GM19438 (cell line): ENCODE data around the gene CUL4A.

Source experiments
- ATAC-seq: cut with Tn5 transposase; IDR thresholded peaks from one replicate; pipeline ENCODE4 v1.9.1; 2021; ENCODE audit warnings: low read depth; ENCODE audit not compliant: unreplicated experiment

CUL4A gene

DNA sequence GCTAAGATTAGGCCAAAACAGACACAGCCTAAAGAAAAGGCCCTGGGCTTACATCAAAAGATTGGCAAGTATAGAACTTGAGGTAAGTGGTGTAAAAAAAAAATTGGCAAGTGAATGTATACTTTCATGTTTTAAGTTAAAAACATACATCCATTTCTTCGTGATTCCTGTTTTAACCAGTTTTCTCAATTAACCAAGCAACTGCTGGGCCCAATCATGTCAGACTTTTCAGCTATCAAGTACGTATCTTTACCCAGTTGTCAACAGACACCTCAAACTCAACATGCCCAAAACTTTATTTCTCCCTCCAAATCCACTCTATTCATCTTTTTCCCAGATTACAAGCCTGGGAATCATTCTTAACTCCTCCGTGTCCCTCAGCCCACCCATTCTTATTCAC lies 2.0 kb upstream of the CUL4A start:
- no peak for ATAC-seq

DNA sequence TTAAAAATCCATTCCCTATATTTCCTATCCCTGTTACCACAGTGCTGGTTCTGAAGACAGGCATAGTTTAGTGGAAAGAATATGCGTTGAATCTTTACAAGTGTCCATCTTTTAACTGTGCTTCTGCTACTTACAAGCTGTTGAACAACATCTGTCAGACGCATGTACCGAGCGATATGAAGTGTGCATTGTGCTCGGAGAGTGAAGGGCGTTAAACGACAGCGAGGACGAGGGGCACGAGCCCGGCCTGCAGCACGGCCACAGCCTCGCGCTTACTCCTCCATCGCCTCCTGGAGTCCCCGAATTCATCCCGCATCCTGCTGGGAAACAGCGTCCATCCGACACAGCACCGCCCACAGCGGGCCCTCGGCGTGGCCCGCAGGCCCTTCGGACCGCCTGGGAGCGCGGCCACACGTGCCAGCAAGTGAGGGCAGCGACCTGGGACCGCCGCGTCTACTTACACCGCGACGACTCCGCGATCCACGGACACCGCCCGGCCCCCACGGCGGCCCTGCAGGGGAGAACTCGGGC lies 1.5 kb upstream of the CUL4A start:
- ATAC-seq: peak; percentile 8

DNA sequence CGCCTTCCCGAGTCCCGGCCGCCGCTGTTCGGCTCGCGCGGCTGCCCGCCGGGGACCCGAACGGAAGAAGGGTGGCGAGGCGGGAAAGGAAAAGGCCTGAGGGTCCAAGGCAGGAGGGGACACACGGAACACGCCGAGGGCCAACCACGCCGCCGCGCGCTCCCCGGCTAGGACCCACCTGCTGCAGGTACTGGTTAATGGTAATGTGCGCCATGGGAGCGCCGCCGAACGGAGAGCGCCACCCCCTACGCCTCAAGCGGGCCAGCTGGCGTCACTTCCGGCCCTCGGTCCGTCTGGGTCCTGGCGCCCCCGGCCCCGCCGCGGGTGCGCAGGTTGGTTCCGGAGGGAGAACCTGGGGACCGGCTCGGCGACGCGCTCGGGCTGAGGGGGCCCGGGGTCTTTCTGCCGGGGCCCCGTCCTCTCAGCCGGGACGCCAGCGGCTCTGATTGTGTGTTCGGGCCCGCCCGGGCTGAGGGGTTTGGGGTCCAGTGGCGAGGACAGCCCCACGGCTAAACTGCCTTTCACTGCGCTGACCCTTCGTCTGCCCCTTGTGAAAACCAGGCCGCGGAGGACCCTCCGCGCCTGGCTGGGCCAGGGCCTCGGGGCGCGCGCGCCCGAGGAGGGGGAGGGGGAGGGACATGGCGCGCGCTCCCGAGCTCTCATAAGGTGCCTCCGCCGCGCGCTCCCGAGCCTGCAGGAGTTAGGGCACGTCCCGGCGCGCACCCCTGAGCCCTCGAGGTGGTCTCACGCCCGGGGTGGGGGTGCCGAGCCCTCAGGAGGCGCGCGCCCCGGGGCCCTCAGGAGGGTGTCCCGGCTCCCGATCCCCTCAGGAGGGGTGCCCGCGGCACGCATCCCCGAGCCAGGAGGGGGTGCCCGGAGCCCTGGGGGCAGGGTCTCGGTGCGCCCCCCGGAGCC lies 735 bp upstream of the CUL4A start, which contains the start of gene PCID2:
Gene PCID2, minus strand, starts transcription at position 249 of the 915 bp plus-strand sequence. Its CDS starts 35 bp downstream, at position 214.
- peak; percentile 71 for ATAC-seq

DNA sequence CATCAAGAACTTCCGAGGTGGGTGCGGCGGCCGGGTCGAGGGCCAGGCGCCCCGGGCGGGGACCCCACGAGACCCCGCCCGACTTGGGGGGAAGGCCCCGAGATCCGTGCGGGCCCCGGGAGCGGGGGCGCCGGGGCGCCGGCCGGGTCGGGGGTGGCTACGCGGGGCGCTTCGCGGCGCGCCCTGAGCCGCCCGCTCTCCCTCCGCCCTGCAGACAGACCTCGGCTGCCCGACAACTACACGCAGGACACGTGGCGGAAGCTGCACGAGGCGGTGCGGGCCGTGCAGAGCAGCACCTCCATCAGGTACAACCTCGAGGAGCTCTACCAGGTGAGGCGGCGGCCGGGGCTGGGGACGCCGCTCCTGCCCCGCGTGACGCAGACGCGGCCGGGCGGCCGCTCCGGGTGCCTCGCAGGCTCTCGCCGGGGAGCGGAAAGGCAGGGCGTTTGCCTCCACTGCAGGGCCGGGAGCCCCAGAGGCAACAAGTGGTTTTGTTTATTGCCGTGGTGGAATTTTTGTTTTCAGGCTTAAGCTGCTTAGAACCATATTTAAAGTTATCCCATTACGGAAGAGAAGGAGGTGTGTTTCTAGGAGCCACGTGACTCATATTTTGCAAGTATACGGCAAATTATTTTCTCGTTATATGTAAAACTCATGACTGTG lies 477 bp downstream of the CUL4A start:
- peak; percentile 22 for ATAC-seq

DNA sequence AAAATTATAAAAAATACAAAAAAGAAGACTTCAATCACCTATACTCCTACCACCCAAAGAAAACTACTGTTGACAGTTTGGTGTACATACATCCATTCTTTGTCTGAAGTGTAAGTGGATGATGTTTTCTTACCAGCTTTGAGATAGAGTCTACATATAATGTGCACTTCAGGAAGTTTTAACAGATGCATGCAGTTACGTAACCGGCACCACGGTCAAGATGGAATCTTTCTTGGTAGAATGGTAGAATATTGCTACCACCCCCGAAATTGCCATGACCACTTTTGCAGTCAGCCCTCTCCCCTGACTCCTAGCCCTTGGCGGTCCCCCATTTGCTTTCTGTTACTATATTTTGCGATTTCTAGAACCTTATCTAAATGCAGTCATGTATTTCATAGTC lies 1.4 kb downstream of the CUL4A start:
- no peak for ATAC-seq

DNA sequence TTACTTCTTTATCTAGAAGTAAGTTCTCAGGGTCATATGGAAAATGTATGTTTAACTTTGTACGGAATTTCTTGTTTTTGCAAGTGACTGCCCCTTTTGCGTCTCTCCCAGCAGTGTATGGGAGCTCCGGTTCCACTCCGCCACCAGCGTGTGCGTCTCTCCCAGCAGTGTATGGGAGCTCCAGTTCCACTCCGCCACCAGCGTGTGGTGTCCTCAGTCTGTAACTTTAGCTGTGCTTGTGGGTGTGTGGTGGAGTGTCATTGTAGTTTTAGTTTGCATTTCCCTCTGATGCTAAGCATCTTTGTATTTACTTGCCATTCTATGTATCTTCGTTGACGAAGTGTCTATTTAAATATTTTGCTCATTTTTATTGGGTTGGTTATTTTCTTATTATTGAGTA lies 2.4 kb downstream of the CUL4A start:
- no peak for ATAC-seq

DNA sequence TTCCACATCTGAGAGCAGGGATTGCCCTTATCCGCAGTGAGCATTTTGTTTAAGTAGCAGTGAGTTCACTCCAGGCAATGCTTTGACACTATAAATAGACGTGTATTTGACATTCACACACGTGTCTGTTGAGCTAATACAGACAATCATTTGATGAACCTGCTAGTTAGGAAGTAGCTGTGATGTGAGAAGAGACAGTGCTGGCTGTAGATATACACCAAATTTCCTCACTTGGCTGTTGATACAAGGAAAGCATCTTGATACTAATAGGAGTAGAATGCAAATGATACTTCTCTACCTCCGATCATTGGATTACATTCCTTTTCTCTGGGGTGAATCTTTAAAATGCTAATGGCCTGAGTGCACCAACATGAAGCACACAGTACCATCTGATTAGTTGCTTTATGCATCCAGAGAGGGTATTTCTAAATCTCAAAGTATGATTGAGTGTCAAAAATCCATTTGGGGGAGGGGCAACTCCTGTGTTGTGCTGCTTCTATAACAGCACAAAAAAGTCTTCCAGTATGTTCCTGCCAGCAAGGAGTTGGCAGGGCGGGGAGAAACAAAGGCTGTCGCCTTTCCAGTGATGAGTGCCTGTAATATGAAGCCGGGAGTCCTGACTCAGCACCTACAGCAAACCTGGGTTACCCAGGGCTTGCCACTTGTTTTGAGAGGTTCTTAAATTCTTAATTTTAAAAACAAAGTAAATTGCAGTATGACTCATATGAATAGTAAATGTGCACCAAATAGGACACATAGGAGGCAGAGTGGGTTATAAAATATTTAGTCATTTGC lies 7.0 kb downstream of the CUL4A start:
- ATAC-seq: no peak

DNA sequence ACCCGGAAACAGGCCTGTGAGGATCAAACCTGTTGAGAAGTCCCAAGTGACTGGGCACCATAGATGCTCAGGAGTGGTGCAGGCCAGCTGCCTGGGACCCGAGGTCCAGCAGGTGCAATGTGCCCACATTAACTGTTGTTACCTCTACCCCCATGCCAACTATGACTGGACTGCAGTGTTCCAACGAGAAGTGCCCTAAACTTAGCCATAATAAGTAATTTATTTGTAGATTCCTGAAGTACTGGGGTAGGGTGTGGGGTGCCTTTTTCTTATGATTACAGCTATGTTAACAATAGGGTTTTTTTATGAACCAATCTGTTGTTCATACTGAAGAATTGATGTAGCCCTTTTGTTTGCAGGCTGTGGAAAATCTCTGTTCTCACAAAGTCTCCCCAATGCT lies 9.2 kb downstream of the CUL4A start:
- no peak for ATAC-seq

DNA sequence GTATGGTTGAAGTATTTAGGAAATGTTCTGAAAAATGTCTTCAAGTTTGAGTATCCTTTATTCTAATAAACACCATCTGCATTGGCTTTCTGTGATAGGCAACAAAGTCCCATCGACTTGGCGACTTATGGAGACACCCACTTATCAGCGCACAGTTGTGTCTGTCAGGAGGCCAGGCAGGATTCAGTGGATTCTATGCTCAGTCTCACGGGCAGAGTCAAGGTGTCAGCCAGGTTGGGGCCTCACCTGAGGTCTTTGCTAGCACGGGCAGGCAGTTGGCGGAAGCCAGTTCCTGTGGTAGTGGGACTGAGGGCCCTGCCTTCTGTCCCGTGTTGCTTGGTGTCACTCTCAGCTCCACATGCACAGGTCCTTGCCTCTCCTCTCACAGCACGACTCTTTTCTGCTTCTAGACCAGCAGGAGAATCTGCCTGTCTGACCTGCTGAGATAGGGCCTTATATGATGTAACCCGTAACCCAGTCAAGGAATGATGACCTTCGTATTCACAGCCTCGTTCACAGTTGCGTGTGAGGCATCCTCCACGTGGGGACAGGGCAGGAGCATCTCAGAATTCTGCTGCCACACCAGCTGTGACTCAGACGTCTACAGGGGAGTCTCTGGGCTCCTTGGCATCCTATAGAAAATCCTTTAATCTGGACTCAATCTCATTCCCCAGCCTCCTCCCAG lies 10.0 kb downstream of the CUL4A start:
- ATAC-seq: no peak

DNA sequence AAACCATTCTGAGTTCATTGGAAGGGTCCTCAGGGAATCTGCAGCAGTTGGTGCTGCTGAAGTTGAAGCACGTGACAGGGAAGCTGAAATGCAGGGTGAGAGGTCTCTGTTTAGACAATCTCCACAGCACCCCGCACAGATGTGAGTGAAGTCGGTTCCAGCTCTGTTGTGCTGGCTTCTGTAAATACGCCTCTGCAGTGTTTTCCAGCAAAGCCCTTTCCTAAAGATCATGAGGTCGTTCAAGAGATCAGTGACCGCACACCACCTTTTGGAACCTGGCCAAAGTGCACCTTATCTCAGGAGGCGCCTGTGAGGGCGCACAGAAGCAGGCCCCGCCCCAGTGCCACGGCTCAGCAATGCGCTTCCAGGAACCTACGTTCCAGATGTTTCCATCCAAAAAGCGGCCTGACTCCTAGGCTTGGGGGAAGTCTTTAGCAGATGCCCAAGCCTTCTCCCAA lies 10.8 kb downstream of the CUL4A start:
- no peak for ATAC-seq

DNA sequence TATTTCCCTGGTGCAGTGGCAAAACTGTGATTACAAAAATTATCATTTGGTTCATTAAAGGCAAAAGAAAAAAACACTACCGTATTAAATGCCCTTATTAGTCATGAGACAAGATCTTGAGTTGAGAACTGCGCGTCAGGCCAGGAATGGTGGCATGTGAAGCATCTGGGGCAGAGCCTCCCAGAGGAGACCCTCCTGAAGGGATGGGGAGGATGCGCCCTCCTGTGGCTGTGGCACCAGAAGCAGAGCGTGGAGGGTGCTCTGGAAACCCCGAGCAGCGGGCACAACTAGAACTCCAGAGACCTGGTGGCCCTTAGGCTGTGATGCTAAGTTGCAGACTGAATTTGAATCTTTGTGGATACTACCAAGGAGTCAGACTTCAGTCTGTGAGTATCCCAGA lies 11.5 kb downstream of the CUL4A start:
- no peak for ATAC-seq

DNA sequence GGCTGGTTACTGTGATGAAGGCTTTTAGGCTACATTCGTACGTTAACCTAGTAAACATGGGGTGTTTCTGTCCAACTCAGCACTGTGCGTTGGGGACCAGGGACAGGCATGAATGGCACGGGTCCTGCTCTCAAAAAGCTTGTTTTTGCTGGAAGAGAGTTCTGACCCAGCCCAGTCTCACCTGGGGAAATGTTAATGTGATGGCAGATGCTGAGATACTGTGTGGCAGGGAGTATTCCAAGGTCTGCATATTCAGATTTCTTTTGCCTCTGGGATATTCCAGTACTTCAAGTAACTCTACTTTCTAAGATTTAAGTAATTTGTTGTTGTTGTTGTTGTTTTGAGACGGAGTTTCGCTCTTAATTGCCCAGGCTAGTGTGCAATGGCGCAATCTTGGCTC lies 13.7 kb downstream of the CUL4A start:
- ATAC-seq: no peak

DNA sequence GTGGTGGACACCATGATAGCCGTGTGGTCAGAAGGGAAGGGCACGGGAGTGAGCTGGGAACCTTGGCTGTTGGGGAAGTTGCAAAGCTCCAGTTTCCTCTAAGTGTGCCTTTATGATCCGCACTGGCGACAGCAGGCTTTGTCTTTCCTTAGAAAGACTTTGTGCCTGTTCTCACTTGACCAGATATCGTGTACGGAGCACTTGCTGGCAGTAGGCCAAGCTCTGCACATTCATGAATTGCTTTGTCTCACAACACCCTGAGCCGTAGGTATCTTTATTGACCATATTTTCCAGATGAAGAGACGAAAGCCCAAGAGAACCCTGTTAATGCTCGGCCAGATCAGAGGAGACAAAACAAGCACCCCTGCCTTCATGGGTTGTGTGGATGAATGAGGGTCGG lies 15.1 kb downstream of the CUL4A start:
- no peak for ATAC-seq

DNA sequence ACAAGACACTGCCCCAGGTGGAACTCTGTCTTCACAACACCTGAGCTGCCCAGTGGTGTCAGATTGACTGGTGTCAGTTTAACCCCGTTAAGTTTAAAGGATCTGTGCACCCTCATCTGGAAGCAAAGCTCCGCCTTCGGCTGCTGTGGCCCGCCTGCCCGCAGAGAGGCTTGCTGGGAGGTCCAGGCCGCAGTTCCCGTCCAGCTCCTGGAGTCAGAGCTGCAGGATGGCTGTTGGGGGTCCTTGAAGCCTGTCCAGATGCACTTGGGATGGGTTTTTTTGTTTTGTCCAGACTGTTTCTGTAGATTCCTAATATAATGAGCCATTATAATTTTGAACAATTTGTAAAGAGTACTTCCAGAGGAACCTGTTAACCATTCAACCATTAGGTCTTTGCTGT lies 16.1 kb downstream of the CUL4A start:
- no peak for ATAC-seq

DNA sequence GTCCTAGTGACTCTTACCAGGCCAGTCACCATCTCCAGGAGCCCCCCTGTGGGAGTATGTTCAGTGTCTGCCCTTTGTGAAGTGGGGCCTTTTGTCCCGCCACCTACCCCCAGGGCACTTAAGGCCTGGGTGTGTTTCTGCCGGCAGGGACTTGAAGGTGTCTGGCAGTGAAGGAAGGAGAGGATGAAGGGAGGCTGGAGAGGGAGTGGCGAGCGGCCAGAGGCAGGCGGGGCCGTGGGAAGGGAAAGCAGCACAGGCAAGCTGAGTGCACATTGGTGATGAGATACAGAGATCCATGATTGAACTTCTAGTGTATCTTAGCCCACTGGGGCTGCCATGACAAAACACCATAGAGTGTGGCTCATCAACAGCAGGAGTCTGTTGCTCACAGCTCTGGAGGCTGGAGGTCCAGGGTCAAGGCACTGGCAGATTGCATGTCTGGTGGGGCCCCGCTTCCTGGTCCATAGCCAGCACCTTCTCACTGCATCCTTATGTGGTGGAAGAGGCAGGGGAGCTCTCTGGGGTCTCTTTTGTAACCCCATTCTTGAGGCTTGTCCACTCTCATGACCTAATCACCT lies 17.5 kb downstream of the CUL4A start:
- no peak for ATAC-seq

DNA sequence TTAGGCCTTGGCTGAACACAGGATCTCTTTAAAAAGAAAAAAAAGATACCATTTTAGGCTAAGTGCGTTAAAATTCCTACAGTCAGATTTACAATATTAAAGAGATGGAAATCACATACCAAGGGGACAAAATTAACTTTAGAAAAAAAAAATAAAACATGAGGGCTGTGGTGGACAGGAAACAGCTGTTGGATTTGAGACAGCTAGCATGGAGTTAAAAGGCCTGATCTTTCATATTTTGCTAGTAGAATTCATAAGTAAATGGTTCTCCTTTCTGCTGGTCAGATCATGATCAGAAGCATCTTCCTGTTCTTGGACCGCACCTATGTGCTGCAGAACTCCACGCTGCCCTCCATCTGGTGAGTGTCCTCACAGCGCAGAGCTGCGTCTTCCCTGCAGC lies 19.7 kb downstream of the CUL4A start:
- ATAC-seq: no peak

DNA sequence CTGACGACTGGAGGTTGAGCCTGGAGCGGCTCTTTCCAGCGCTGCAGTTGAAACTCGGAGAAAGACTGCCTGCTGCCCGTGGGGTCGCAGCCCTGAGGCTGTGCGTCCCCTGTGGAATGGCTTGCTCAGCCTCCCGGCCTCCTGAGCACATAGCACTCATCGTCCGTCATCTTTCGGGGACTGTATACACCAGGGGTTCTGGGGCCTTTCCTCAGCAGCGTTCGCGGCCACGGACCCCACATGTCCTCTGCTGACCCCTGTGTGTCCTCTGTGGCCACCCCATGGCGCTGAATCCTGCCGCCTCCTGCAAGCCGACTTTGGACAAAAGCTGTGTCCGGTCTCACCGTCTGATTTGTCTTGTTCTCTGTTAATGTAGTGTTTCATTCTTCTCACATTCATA lies 20.4 kb downstream of the CUL4A start:
- ATAC-seq: no peak

DNA sequence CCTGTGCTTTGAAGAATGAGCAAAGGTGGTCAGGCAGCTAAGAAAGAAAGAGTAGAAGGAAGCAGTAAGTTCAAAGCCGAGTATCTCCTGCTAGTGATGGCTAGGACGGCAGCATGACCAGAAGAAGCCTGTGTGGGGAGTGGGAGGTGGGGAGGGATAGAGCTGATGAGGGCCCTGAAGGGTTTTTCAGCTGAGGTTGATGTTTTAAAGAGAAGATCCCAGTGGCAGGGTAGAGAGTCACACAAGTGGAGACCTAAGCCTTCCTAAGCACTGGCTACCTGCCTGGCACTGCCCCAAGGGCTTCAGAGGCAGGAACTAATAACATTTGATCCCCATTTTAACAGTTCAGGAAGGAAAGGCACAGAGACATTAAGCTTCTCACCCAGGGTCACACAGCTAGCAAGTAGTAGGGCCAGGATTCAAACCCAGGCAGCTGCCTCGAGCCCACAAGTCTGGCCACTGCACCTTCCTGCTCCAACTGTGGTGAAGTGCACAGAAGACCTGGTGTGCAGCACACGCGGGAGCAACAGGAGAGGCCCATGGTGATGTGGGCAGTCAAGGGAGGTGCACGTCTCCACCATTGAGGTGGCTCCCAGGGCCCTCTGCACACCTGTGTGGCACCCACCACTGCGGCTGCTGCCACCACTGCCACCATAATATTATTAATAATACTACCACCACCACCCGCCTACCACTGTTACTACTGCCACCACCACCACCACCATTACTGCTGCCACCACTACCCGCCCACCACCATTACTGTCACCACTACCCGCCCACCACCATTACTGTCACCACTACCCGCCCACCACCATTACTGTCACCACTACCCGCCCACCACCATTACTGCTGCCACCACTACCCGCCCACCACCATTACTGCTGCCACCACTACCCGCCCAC lies 22.1 kb downstream of the CUL4A start:
- no peak for ATAC-seq
